GM23338 (cell line): ENCODE measurements around the gene EXOC3. TPM values are rescaled to one million over a fixed set of nuclear protein-coding genes. Genes with fewer than 3 reads are reported as not detected.
A peak's percentile ranks its signal among the peaks of the same experiment; 100 is the strongest.

Source experiments
- ATAC-seq: fragments of 200-7000 bp; cut with Tn5 transposase; 3 replicates; pipeline ENCODE4 v1.9.1; 2020
- DNase-seq: peaks from one replicate; pipeline ENCODE4 v3.0.0-alpha.2; 2015; ENCODE audit warnings: low spot score
- H2AFZ ChIP-seq: fragments of 200-600 bp; sonication (generic); 2 replicates; pipeline ENCODE4 v1.8.0; 2016; ENCODE audit warnings: antibody characterized with exemption, mild to moderate bottlenecking, moderate library complexity
- H3F3A ChIP-seq: fragments of 200-600 bp; sonication (generic); replicated peaks from 2 replicates; pipeline ENCODE4 v1.8.0; 2017; ENCODE audit warnings: antibody characterized with exemption, mixed run types, low read depth
- H3K27ac ChIP-seq: fragments of 200-600 bp; sonication (generic); 2 replicates; pipeline ENCODE4 v1.6.1; 2016; ENCODE audit warnings: low read depth
- H3K27me3 ChIP-seq: fragments of 200-600 bp; sonication (generic); 2 replicates; pipeline ENCODE4 v1.8.0; 2016; ENCODE audit warnings: mild to moderate bottlenecking, mixed run types, moderate library complexity; ENCODE audit not compliant: insufficient read depth
- H3K36me3 ChIP-seq: fragments of 200-600 bp; sonication (generic); 2 replicates; pipeline ENCODE4 v1.8.0; 2016; ENCODE audit warnings: mild to moderate bottlenecking; ENCODE audit not compliant: insufficient read depth
- H3K4me1 ChIP-seq: fragments of 200-600 bp; sonication (generic); 2 replicates; pipeline ENCODE4 v1.8.0; 2016; ENCODE audit warnings: mild to moderate bottlenecking, moderate library complexity; ENCODE audit not compliant: insufficient read depth
- H3K4me2 ChIP-seq: fragments of 200-600 bp; sonication (generic); 2 replicates; pipeline ENCODE4 v1.7.1; 2017; ENCODE audit warnings: mixed run types
- H3K4me3 ChIP-seq: fragments of 200-600 bp; sonication (generic); 2 replicates; pipeline ENCODE4 v1.6.1; 2016; ENCODE audit warnings: mixed run types
- H3K79me2 ChIP-seq: fragments of 200-600 bp; sonication (generic); replicated peaks from 2 replicates; pipeline ENCODE4 v1.8.0; 2017; ENCODE audit warnings: mild to moderate bottlenecking; ENCODE audit not compliant: insufficient read depth
- H3K9me2 ChIP-seq: fragments of 200-600 bp; sonication (generic); 2 replicates; pipeline ENCODE4 v1.8.0; 2017; ENCODE audit not compliant: insufficient read depth
- H4K20me1 ChIP-seq: fragments of 200-600 bp; sonication (generic); replicated peaks from 2 replicates; pipeline ENCODE4 v1.8.0; 2017; ENCODE audit warnings: mild to moderate bottlenecking; ENCODE audit not compliant: insufficient read depth
- H3K27ac Mint-ChIP-seq: 2 replicates; pipeline ENCODE4 v1.8.0; 2020; ENCODE audit warnings: inconsistent platforms, mild to moderate bottlenecking, moderate library complexity, mixed read lengths
- H3K27me3 Mint-ChIP-seq: 3 replicates; pipeline ENCODE4 v1.8.0; 2022; ENCODE audit warnings: low read depth, mild to moderate bottlenecking, moderate library complexity, mixed read lengths, inconsistent platforms; ENCODE audit not compliant: insufficient read depth, poor library complexity
- H3K36me3 Mint-ChIP-seq: 3 replicates; pipeline ENCODE4 v1.8.0; 2021; ENCODE audit warnings: low read depth, mild to moderate bottlenecking, inconsistent platforms, moderate library complexity, mixed read lengths
- H3K4me1 Mint-ChIP-seq: 3 replicates; pipeline ENCODE4 v1.8.0; 2020; ENCODE audit warnings: mild to moderate bottlenecking, inconsistent platforms, mixed read lengths
- H3K4me3 Mint-ChIP-seq: 3 replicates; pipeline ENCODE4 v1.8.0; 2021; ENCODE audit warnings: moderate library complexity, mild to moderate bottlenecking, inconsistent platforms, mixed read lengths
- H3K9me3 Mint-ChIP-seq: 3 replicates; pipeline ENCODE4 v1.8.0; 2020; ENCODE audit warnings: moderate library complexity, mild to moderate bottlenecking, inconsistent platforms, mixed read lengths
- CREB1 ChIP-seq: fragments of 250-450 bp; sonication (Bioruptor Pico); IDR thresholded peaks from 2 replicates; pipeline ENCODE4 v1.5.0; 2020; ENCODE audit warnings: low read depth, mild to moderate bottlenecking, moderate library complexity
- EZH2 ChIP-seq: fragments of 200-600 bp; sonication (generic); IDR thresholded peaks from one replicate; pipeline ENCODE4 v1.8.0; 2017; ENCODE audit warnings: antibody characterized with exemption, mild to moderate bottlenecking, low read depth; ENCODE audit not compliant: unreplicated experiment
- EZH2phosphoT487 ChIP-seq: fragments of 200-600 bp; sonication (generic); IDR thresholded peaks from one replicate; pipeline ENCODE4 v1.8.1; 2018; ENCODE audit warnings: antibody characterized with exemption; ENCODE audit not compliant: unreplicated experiment
- JUNB ChIP-seq: IDR thresholded peaks from one replicate; pipeline ENCODE4 v1.6.1; 2016; ENCODE audit warnings: antibody characterized with exemption; ENCODE audit not compliant: unreplicated experiment
- NANOG ChIP-seq: IDR thresholded peaks from 2 replicates; pipeline ENCODE4 v1.6.1; 2016; ENCODE audit warnings: antibody characterized with exemption, borderline replicate concordance
- POLR2AphosphoS5 ChIP-seq: IDR thresholded peaks from 2 replicates; pipeline ENCODE4 v1.6.1; 2016; ENCODE audit warnings: antibody characterized with exemption, low read depth
- STAT1 ChIP-seq: IDR thresholded peaks from one replicate; pipeline ENCODE4 v1.6.1; 2016; ENCODE audit warnings: antibody characterized with exemption; ENCODE audit not compliant: unreplicated experiment
- ZNF114 ChIP-seq: fragments of 250-450 bp; sonication (Bioruptor Pico); IDR thresholded peaks from 2 replicates; pipeline ENCODE4 v1.5.0; 2020; ENCODE audit warnings: mild to moderate bottlenecking, moderate library complexity
- polyA plus RNA-seq: library from polyadenylated mRNA; unstranded; fragments of >200 nt; fragmentation: Nextera tagmentation; extraction: Ambion mirVana; gene quantifications from 2 replicates; pipeline ENCODE4 v1.2.1, GENCODE V29; 2016
- total RNA-seq: library from RNA; depleted of rRNA; stranded (reverse); fragments of >200 nt; shearing (Covaris generic); gene quantifications from 2 replicates; pipeline ENCODE4 v1.2.3, GENCODE V29; 2014
- TF ChIP-seq, protein P1 (sequence below): IDR thresholded peaks from 2 replicates; pipeline ENCODE4 v1.6.1; 2016; ENCODE audit warnings: antibody characterized with exemption
- TF ChIP-seq, protein P2 (sequence below), 2 experiments: fragments of 200-600 bp in 1 of 2; sonication (generic) in 1 of 2; conservative IDR thresholded peaks; 2 replicates each; pipeline versions ENCODE4 v1.5.1 to v1.6.1; 2016 to 2017; ENCODE audit warnings: antibody characterized with exemption in 2 of 2, low read depth in 2 of 2, mild to moderate bottlenecking in 2 of 2, moderate library complexity in 1 of 2
- TF ChIP-seq, protein P3 (sequence below): fragments of 250-450 bp; sonication (Bioruptor Pico); IDR thresholded peaks from 2 replicates; pipeline ENCODE4 v1.5.0; 2020; ENCODE audit warnings: mild to moderate bottlenecking, moderate library complexity

The EXOC3 gene
- total and polyA plus RNA-seq, 2 experiments from 2014 or later = 13.4 to 31.6 TPM

DNA sequence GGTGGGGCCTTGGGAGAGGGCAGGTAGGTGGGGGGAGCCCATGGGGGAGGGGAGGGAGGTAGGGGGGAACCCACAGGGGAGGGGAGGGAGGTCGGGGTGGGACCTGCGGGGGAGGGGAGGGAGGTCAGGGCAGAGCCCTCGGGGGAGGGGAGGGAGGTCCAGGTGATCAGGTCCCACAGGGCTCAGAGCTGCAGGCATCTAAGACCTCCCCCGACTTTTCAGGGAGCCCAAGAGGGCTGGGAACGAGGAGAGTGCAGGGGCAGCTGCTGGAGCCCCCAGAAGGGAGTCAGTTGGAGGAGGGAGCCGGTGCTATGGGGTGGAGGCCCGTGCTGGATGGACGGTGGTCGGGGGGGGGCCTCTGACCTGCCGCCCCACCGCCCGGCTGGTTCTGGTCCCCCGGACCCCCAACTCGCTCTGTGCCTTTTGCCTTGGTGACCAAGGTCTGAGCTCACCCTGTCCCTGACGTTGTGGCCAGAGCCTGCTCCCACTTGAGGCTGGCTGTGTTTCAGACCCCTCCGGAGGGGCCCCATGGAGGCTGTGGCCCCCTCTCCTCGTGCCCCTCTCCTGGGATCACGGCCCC is 49.4 kb downstream of the EXOC3 start:
- ATAC-seq (peak; percentile 10; the same call in 2 of the 3 replicates), DNase-seq (no peak)
- no peak overlapping the region for H3K4me2 ChIP-seq
- H3K36me3 Mint-ChIP-seq = no peaks in the 10 kb centered on the region; the same call in 2 of the 3 replicates
- H3F3A ChIP-seq = no peaks in the 10 kb centered on the region
- no peak overlapping the region for H3K4me3 Mint-ChIP-seq
- H3K4me1 ChIP-seq = no peaks in the 10 kb centered on the region; the same call in 1 of the 2 replicates
- no peaks in the 10 kb centered on the region for H3K9me2 ChIP-seq
- no peak overlapping the region for H3K4me3 ChIP-seq
- H4K20me1 ChIP-seq = no peaks in the 10 kb centered on the region
- peaks cover 14% of the 10 kb centered on the region for H3K4me1 Mint-ChIP-seq
- peaks cover 16% of the 10 kb centered on the region for H3K27me3 ChIP-seq
- H3K36me3 ChIP-seq = no peaks in the 10 kb centered on the region
- H2AFZ ChIP-seq = no peak overlapping the region
- H3K27me3 Mint-ChIP-seq = peaks cover 71% of the 10 kb centered on the region
- H3K27ac ChIP-seq = no peak overlapping the region
- TF ChIP-seq CREB1 (CRISPR knock-in tag) (no peak), JUNB (no peak), ZNF114 (no peak), NANOG (no peak), STAT1 (no peak), EZH2phosphoT487 (no peak), POLR2AphosphoS5 (no peak), EZH2 (no peak)
- TF ChIP-seq, protein P1, sequence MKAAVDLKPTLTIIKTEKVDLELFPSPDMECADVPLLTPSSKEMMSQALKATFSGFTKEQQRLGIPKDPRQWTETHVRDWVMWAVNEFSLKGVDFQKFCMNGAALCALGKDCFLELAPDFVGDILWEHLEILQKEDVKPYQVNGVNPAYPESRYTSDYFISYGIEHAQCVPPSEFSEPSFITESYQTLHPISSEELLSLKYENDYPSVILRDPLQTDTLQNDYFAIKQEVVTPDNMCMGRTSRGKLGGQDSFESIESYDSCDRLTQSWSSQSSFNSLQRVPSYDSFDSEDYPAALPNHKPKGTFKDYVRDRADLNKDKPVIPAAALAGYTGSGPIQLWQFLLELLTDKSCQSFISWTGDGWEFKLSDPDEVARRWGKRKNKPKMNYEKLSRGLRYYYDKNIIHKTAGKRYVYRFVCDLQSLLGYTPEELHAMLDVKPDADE = no peak
- TF ChIP-seq, protein P2, sequence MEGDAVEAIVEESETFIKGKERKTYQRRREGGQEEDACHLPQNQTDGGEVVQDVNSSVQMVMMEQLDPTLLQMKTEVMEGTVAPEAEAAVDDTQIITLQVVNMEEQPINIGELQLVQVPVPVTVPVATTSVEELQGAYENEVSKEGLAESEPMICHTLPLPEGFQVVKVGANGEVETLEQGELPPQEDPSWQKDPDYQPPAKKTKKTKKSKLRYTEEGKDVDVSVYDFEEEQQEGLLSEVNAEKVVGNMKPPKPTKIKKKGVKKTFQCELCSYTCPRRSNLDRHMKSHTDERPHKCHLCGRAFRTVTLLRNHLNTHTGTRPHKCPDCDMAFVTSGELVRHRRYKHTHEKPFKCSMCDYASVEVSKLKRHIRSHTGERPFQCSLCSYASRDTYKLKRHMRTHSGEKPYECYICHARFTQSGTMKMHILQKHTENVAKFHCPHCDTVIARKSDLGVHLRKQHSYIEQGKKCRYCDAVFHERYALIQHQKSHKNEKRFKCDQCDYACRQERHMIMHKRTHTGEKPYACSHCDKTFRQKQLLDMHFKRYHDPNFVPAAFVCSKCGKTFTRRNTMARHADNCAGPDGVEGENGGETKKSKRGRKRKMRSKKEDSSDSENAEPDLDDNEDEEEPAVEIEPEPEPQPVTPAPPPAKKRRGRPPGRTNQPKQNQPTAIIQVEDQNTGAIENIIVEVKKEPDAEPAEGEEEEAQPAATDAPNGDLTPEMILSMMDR (conservative IDR thresholded peaks at IDR 0.05; ENCODE audit: low read depth in 2 of 2) = no peak
- TF ChIP-seq, protein P3, sequence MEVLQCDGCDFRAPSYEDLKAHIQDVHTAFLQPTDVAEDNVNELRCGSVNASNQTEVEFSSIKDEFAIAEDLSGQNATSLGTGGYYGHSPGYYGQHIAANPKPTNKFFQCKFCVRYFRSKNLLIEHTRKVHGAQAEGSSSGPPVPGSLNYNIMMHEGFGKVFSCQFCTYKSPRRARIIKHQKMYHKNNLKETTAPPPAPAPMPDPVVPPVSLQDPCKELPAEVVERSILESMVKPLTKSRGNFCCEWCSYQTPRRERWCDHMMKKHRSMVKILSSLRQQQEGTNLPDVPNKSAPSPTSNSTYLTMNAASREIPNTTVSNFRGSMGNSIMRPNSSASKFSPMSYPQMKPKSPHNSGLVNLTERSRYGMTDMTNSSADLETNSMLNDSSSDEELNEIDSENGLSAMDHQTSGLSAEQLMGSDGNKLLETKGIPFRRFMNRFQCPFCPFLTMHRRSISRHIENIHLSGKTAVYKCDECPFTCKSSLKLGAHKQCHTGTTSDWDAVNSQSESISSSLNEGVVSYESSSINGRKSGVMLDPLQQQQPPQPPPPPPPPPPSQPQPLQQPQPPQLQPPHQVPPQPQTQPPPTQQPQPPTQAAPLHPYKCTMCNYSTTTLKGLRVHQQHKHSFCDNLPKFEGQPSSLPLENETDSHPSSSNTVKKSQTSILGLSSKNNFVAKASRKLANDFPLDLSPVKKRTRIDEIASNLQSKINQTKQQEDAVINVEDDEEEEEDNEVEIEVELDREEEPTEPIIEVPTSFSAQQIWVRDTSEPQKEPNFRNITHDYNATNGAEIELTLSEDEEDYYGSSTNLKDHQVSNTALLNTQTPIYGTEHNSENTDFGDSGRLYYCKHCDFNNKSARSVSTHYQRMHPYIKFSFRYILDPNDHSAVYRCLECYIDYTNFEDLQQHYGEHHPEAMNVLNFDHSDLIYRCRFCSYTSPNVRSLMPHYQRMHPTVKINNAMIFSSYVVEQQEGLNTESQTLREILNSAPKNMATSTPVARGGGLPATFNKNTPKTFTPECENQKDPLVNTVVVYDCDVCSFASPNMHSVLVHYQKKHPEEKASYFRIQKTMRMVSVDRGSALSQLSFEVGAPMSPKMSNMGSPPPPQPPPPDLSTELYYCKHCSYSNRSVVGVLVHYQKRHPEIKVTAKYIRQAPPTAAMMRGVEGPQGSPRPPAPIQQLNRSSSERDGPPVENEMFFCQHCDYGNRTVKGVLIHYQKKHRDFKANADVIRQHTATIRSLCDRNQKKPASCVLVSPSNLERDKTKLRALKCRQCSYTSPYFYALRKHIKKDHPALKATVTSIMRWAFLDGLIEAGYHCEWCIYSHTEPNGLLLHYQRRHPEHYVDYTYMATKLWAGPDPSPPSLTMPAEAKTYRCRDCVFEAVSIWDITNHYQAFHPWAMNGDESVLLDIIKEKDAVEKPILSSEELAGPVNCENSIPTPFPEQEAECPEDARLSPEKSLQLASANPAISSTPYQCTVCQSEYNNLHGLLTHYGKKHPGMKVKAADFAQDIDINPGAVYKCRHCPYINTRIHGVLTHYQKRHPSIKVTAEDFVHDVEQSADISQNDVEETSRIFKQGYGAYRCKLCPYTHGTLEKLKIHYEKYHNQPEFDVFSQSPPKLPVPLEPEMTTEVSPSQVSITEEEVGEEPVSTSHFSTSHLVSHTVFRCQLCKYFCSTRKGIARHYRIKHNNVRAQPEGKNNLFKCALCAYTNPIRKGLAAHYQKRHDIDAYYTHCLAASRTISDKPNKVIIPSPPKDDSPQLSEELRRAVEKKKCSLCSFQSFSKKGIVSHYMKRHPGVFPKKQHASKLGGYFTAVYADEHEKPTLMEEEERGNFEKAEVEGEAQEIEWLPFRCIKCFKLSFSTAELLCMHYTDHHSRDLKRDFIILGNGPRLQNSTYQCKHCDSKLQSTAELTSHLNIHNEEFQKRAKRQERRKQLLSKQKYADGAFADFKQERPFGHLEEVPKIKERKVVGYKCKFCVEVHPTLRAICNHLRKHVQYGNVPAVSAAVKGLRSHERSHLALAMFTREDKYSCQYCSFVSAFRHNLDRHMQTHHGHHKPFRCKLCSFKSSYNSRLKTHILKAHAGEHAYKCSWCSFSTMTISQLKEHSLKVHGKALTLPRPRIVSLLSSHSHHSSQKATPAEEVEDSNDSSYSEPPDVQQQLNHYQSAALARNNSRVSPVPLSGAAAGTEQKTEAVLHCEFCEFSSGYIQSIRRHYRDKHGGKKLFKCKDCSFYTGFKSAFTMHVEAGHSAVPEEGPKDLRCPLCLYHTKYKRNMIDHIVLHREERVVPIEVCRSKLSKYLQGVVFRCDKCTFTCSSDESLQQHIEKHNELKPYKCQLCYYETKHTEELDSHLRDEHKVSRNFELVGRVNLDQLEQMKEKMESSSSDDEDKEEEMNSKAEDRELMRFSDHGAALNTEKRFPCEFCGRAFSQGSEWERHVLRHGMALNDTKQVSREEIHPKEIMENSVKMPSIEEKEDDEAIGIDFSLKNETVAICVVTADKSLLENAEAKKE = no peak
- H3K9me3 Mint-ChIP-seq = 0 out of 3 replicates have a peak, but pooled peaks cover 4% of the 10 kb centered on the region
- no peak overlapping the region for H3K27ac Mint-ChIP-seq
- H3K79me2 ChIP-seq = no peaks in the 10 kb centered on the region
